Measurements from ENCODE around the gene NUS1. TPM values are rescaled to one million over a fixed set of nuclear protein-coding genes. Genes with fewer than 3 reads are reported as not detected.

NUS1 gene
- total RNA-seq, 1 experiment from 2014 or later = 73.8 TPM

Other genes with a start within 250 kb of the NUS1 start
- 0.02 to 0.05 TPM (median 0.05 TPM) in 3 replicates for gene ROS1, start 249.5 kb upstream of the NUS1 start, total RNA-seq (2021)
- 9.6 to 11.2 TPM (median 10.6 TPM) in 3 replicates for gene DCBLD1, start 192.8 kb upstream of the NUS1 start, total RNA-seq (2021)
- 18.6 to 19.4 TPM (median 18.7 TPM) in 3 replicates for gene GOPC, start 73.0 kb upstream of the NUS1 start, total RNA-seq (2021)
- gene SLC35F1, start 231.8 kb downstream of the NUS1 start, total RNA-seq (2021) = 9.2 to 11.0 TPM (median 9.4 TPM) in 3 replicates

Measured in WTC11 (cell line).